DMS 273 treated with DMSO at 0.1 percent for 48 hours (cell line): ENCODE data around the gene FBLN1.

Experiments used
- DNase-seq: peaks from one replicate; lab custom pipeline; 2025; lab: John Stamatoyannopoulos, UW

Gene FBLN1

DNA sequence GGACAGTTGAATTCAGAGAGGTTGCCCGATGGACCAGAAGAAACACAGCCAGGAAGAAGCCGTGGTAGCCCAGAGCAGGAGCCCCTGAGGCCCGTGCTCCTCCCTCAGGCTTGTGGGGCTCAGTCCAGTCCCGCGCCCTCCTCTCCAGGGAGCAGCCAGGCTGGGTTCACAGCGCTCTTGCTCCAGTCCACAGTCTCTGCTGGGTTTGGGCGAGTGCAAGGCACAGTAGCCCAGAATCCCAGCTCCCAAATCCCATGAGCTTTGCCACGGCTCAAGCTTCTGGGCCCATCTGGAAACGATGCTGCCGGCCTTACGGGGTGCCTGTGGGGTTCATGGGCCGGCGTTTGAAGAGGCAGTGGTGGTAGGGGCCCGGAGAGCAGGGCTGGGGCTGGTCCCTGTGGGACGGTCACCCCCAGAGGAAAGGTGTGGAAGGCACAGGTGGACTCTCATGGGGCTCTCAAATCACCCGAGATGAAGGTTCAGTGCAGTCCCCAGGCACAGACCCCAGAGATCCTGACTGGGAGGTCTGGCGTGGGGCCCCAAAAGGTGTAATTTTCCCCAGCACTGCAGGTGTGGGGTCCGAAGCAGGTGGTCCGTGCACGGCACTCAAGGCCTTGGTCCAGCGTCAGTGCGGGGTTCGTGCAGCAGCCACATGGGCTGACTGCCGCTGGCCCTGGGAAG lies 138.4 kb downstream of the FBLN1 start:
- DNase-seq = no peak

GRCh38 chr22:45642986-45643385 lies 140.3 kb downstream of the FBLN1 start:
- DNase-seq = no peak

DNA sequence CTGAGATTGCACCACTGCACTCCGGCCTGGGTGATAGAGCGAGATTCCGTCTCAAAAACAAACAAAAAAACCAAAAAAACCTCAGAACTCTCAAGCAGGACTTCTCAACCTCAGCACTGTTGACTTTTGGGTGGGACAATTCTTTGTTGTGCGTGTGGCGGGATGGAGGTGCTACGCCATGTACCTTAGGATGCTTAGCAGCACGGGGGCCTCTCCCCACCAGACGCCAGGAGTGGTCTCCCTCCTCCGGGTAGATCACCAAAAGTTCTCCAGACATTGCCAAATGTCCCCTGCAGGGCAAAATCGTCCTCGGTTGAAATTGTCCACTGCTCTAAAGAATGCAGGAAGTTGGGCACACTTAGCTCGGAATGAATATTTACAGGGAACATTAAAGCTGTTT lies 142.0 kb downstream of the FBLN1 start:
- no peak for DNase-seq

GRCh38 chr22:45645150-45645525 lies 142.5 kb downstream of the FBLN1 start:
- no peak for DNase-seq

DNA sequence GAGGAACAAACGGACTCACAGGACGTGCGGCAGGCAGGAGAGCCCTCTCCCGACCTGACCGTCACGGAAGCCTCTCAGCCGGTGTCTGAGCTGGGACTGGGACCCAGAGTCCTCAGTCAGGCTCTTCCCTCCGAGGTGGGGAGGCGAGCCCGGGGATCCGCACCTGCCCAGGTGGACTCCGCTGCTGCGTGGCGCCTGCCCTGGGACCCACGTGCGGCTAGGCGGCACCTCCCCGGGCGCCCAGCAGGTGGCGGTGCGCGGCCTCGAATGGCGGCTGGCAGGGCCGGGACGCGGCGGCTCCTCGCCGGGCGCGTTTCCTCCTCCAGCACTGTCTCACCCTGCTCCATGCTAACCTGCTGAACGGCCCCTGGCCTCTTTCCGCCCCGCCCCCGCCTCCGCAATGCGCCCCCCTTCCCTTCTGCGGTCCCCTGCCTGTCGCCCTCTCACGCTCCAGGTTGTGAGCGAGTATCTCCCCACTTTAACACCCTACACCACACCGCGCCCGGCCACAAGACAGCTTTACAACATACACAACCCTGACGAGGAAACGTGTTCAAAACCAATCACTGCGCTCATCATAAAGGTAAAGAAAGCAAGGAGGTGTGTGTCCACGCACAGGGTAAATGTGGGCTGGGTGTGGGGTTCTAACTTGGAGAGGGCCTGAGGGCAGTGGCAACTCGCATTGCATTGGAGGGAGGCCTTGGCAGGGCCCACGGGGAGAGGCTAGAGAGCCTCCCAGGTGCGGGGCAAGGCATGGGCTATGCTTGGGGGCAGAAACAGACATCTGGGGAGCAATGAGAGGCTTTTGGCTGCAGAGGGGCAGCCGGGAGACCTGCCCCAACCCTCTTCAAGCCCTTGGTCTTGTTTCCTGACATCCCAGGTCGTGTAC lies 143.1 kb downstream of the FBLN1 start:
- DNase-seq = no peak

DNA sequence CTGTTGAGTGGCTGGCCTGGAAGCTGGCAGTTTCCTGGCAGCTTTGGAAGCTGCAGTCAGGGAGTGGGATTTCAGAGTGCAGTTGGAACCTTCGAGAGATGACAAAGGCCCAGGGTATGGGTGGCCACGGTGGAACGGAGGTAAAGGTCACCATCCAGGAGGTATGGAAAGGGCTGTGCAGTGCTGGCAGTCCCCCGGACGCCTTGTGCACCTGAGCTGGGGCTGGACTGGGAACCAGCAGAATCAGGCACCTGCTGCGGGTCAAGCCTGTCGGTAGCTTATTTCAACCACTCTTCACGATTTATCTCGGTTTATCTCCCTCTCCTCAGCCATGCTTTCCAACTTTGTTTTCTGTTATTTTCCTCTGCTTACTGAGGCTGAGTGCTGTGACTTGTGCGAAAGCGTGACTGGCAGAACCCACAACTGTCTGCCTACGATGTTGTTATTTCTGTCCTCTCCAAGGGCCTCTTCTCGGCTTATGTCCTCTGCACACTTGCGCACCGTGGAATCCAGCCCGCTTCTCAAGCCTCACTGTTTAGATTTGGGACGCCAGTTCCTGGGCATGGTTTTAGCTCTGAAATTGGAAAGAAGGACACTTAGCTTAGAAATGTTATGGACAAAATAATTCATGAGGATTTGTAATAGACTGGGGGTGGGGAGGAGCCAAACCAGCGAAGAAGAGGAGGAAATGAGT lies 145.0 kb downstream of the FBLN1 start:
- DNase-seq = no peak

- DNase-seq = no peak
These were observed 145.8 kb downstream of the FBLN1 start for GRCh38 chr22:45648301-45649117.

DNA sequence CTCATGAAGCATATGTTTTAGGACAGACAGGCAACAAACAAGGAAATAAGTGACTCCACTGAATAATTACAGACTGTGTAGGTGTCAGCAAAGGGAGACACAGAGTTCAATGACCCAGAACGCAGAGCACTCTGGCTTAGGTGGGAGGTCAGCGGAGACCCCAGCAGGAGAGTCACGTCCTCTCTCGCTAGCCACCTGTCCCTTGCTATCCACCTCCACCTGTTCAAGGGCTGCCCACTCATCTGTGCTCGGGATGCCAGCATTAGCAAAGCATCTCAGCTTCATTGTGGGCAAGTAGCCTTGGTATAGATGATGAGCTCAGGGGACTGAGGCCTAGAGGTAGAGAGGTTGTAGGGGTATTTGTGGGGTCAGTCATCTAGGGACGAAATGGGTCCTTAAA lies 147.1 kb downstream of the FBLN1 start:
- no peak for DNase-seq

DNA sequence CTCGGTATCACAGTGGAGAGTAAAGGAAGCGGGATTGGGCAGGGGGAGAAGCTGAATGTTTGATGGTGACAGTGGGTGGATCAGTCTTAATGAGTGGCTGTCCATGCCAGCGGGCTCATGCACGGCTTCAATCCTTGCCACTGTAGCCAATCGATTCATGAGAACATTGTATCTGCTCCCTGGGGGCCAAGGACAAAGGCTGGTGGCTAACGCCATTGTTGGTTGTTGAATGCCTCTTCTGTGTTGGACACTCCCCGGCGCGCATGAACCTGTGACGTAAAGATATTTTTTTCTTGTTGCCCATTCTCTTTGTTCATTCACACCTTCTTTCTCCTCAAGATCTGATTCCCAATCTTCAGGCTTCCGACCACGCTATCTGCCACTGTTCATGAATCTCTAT lies 148.0 kb downstream of the FBLN1 start:
- no peak for DNase-seq
